DMS153 treated with DMSO at 0.1 percent for 48 hours (cell line): ENCODE results near the gene COX4I2.

Source experiments
- DNase-seq: peaks from one replicate; lab custom pipeline; 2025; ENCODE audit not compliant: unreplicated experiment; lab: John Stamatoyannopoulos, UW

The COX4I2 gene

DNA sequence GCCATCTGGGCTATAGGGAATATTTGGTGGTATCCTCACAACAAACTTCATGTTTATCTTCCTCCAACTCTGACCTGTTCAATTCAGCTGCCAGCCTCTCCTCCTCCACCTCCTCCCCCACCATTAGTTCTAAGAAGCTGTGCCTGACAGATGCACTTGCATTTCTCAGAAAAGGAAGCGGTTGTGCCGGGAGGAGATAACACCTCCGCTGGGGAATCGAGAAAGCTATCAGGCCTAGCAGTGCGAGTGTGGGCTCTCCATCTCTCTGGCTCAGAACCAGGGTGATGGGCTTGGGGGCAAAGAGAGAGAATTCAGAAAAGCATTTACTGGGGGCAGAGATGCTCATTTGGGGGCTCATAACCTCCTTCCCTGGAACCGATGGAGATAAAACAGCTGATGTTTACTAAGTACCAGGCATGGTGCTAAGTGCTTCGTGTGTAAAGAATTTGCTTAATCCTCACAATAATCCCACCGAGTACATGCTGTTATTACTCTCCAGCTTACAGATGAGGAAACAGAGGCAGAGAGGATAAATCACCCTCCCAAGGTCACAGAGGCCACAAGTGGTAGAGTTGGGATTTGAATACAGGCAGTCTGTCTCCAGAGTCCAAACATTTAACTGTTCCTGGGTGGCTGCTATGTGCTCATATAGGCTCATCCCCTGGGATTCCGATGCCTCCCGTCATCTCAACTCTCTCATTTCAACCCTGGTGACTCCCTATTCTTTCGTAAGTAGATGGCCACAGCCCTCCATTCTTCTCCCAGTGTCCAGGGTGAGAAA, 38.3 kb downstream of the COX4I2 start:
- DNase-seq: no peak

GRCh38 chr20:31676609-31676989, 38.9 kb downstream of the COX4I2 start:
- DNase-seq: no peak

DNA sequence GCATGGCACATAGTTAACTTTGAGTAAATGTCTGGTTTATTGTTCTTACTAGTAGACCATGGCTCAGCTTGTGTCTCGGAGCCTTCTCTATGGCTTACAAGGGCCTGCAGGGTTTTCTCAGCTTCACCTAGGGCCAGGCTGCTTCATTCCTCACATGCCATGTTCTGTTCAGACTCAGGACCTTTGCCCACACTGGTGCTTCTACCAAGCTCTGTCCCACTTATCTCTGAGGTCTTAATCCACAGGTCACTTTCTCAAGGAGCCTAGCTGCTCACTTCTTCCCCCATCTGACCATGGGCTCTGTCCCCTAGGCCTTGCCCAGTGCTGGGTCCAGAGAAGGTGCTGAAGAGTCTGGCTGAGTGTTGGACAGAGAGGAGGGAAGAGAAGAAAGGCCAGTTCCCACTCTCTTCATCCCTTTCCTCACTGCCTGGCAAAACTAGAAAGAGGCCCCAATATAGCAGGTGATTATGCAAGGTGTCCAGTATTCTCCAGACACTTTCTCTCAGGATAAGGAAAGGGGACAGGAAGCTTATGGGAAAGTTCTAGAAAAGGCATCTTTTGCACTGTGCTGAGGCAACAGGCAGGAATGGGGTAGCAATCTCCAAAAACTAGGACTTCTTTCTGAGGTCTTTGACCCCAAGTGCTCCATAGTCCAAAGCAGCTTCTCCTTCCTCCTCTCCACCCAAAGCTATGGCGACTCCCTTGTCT, 40.0 kb downstream of the COX4I2 start:
- DNase-seq: no peak

- DNase-seq: no peak
These were observed 41.0 kb downstream of the COX4I2 start for GRCh38 chr20:31678389-31679356.

DNA sequence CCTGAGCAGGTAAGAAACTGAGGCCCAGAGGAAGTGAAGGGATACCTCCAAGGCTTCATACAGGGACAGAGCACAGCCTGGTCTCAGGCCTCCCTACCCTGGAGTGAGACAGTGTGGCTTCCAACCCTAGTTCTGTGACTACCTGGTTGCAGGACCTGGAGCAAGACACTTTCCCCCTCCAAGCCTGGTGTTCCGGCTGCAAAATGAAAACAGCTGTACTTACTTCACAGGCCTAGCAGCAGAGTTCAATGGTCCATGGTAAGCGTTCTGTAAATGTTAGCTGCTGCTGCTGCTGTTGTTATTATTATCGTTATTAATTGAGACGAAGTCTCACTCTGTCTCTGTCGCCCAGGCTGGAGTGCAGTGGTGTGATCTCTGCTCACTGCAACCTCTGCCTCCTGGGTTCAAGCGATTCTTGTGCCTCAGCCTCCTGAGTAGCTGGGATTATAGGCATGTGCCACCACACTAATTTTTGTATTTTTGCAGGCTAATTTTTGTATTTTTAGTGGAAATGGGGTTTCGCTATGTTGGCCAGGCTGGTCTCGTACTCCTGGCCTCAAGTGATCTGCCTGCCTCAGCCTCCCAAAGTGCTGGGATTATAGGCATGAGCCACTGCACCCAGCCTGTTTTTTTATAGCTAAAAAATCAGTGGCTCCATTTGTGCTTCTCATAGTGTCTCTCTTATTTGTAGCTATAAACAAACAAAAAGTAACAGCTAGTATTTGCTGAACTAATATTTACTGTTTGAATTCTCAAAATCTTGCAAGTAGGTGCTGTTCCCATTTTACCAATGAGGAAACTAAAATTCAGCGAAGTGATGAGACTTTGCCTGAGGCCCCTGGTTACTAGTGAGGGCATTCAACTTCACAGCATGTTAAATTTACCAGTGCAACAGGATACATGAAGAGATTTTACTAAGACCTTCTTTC, 41.9 kb downstream of the COX4I2 start:
- DNase-seq: no peak

GRCh38 chr20:31680286-31681127, 42.8 kb downstream of the COX4I2 start:
- DNase-seq: no peak

- no peak for DNase-seq
These were observed 43.5 kb downstream of the COX4I2 start for GRCh38 chr20:31681128-31681727.

- DNase-seq: no peak
These were observed 44.1 kb downstream of the COX4I2 start for GRCh38 chr20:31681769-31682168.

DNA sequence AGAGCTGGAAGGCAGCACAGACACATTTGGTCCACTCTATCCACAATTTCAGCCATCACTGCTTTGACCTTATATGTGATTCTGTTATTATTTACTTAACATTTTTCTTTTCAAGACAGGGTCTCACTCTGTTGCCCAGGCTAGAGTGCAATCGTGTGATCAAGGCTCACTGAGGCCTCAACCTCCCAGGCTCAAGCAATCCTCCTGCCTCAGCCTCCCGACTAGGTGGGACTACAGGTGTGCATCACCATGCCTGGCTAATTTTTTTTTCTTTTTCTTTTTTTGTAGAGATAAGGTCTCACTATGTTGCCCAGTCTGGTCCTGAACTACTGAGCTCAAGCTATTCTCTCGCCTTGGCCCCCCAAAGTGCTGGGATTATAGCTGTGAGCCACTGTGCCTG, 44.6 kb downstream of the COX4I2 start:
- no peak for DNase-seq

DNA sequence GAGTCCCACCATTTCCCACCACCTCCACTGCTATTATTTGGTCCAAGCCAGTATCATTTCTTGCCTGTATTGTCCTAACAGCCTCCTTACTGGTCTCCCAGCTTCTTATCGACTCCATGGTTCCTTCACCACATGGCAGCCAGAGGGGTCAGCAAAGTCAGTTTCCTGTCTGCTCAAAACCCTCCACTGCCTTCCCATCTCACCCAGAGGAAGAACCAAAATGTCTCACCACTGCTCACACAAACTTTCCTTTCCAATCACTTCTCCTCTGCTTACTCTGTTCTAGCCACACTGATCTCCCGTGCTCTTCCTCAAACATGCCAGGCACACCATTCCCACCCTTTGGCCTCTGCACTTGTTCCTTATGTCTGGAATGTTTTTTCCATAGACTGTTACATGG, 45.2 kb downstream of the COX4I2 start:
- DNase-seq: no peak

DNA sequence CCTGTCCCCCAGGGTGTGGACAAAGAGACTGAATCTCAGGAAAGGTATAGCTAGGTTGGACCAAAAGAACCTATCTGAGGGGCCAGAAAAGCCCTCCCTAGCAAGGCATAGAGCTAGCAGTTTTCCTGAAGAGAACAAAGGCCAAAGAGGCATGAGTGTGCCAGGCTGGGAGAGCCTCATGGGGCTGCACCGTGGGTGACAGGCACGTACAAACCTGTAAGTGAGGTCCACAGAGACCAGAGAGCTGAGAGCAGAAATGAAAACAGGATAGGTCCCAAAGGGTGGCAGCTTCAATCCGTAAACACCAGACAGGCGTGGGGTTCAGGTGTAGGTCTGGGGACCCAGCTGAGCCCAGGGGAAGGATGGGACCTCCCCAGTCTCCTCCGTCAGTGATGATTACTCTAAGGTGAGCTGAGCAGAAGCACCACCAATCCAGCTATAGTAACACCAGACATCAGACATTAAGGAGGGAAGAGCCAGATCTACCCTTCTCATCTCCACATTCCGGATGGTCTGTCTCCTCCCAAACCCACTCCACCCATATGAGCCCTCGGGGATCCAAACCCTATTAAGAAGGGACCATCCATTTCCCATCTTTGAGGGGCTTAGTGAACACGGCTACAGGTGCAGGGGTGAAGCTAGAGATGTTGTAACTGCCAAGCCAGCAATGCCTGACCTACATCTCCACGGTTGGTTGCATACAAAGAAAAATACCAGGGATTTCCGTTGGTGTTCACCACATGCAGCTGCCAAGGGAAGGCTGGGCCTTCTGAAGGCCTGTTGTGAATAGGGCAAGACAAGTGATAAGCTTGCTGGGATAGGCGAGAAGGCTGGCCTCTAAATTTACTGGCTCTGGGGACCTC, 46.7 kb downstream of the COX4I2 start:
- no peak for DNase-seq

- no peak for DNase-seq
These were observed 48.3 kb downstream of the COX4I2 start for GRCh38 chr20:31685853-31686643.

- DNase-seq: no peak
These were observed 50.1 kb downstream of the COX4I2 start for GRCh38 chr20:31687777-31688176.

DNA sequence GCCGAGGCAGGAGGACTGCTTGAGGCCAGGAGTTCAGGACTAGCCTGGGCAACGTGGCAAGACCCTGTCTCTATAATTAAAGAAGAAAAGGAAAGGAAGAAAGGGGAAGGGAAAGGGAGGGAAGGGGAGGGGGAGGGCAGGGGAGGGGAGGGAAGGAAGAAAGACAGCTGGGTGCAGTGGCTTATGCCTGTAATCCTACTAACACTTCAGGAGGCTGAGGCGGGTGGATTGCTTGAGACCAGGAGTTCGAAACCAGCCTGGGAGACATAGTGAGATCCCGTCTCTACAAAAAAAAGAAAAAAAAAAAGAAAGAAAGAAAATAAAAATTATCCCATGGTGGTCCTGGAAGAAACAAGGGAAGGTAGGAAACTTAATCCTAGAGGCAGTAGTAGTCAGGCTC, 51.4 kb downstream of the COX4I2 start:
- no peak for DNase-seq

DNA sequence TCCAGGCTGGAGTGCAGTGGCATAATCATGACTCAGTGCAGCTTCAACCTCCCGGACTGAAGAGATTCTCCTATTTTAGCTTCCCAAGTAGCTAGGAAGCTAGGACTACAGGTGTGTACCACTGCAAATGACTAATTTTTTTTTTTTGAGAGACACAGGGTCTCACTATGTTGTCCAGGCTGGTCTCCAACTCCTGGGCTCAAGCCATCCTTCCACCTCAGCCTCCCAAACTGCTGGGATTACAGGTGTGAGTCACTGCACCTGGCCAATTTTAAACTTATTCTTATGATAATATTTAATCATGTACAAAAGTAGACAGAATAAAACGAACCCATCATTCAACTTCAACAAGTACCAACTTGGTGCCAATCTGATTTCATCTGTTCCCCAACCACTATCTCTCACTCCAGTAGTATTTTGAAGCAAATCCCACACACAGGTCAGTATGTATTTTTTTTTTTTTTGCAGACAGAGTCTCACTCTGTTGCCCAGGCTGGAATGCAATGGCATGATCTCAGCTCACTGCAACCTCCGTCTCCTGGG, 52.5 kb downstream of the COX4I2 start:
- no peak for DNase-seq

DNA sequence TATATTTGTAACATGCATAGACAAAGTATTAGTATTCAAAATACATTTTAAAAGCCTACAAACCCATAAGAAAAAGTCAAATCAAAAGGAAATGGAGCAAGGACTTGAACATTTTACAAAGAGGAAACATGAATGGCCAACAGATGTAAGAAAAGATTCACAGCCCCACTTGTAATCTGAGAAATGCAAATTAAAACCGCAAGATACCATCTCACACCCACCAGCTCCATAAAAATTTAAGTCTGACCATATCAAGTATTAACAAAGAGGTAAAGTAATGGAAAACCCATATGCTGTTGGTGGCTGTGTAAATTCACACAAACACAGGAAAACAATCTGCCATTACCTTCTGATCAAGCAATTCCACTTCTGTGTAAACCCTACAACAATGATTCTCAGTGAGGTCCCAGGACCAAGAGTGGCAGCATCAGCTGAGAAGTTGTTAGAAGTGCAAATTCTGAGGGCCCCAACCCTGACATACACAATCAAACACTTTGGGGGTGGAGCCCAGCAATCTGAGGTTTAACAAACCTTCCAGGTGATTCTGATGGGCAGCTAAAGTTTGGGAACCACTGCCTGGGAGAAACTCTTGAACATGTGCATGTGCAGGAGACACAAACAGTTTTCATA, 54.0 kb downstream of the COX4I2 start:
- no peak for DNase-seq

DNA sequence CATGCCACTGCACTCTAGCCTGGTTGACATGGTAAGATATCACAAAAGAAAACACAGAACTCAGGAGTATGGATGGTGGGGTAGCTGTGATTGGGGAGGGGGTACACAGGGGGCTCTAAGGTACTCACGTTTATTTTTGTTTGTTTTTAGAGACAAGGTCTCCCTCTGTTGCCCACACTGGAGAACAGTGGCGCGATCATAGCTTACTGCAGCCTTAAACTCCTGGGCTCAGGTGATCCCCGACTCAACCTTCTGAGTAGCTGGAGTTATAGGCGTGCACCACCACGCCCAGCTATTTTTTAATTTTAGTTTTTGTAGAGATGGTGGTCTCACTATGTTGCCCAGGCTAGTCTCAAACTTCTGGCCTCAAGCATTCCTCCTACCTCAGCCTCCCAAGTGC, 55.7 kb downstream of the COX4I2 start:
- DNase-seq: no peak
